Fibroblast of villous mesenchyme (primary cell): ENCODE data around the gene OR8G1. TPM values are rescaled to one million over a fixed set of nuclear protein-coding genes. Genes with fewer than 3 reads are reported as not detected.

Source experiments
- DNase-seq: peaks from one replicate; pipeline ENCODE4 v3.0.0-alpha.2; 2010; ENCODE audit warnings: low read depth
- H3K4me3 ChIP-seq: 2 replicates; pipeline ENCODE4 v1.5.1; 2011; ENCODE audit warnings: low read depth, mild to moderate bottlenecking, low read length
- CTCF ChIP-seq: IDR thresholded peaks from 2 replicates; pipeline ENCODE4 v1.5.1; 2012; ENCODE audit warnings: low read depth, mild to moderate bottlenecking, low read length; ENCODE audit not compliant: insufficient read depth
- total RNA-seq: library from RNA; depleted of rRNA; stranded (reverse); fragments of >200 nt; gene quantifications from 2 replicates; pipeline ENCODE4 v1.2.3, GENCODE V29; 2012

Gene OR8G1
- total RNA-seq, 1 donor, result not detected

- no peak for TF ChIP-seq CTCF
- H3K4me3 ChIP-seq, result no peak overlapping the region
- peak; percentile 74 for DNase-seq
These were observed 61.6 kb downstream of the OR8G1 start for GRCh38 chr11:124302347-124303125.

Other genes starting within 250 kb of the OR8G1 start
- gene OR10G6, start 245.9 kb upstream of the OR8G1 start, total RNA-seq, result not detected in 2 replicates
- not detected in 2 replicates for gene OR10G4, start 228.1 kb upstream of the OR8G1 start, total RNA-seq
- gene OR10G9, start 218.1 kb upstream of the OR8G1 start, total RNA-seq, result not detected in 2 replicates
- not detected in 2 replicates for gene OR10G8, start 214.3 kb upstream of the OR8G1 start, total RNA-seq
- gene OR10G7, start 199.8 kb upstream of the OR8G1 start, total RNA-seq, result not detected in 2 replicates
- 6.5 and 12.2 TPM in 2 replicates for gene VWA5A, start 125.6 kb upstream of the OR8G1 start, total RNA-seq
- not detected in 2 replicates for gene OR10D3, start 57.8 kb upstream of the OR8G1 start, total RNA-seq
- gene OR8G5, start 15.3 kb downstream of the OR8G1 start, total RNA-seq, result not detected in 2 replicates
- gene OR8D1, start 72.9 kb downstream of the OR8G1 start, total RNA-seq, result 0.32 TPM in 1 of 2 replicates, not detected in the other
- not detected in 2 replicates for gene OR8D2, start 79.1 kb downstream of the OR8G1 start, total RNA-seq
- not detected in 2 replicates for gene OR8B2, start 143.4 kb downstream of the OR8G1 start, total RNA-seq
- not detected in 2 replicates for gene OR8B3, start 157.9 kb downstream of the OR8G1 start, total RNA-seq
- not detected in 2 replicates for gene OR8B4, start 183.8 kb downstream of the OR8G1 start, total RNA-seq
- not detected in 2 replicates for gene OR8B8, start 204.6 kb downstream of the OR8G1 start, total RNA-seq